Parietal lobe (tissue), 1 donor: ENCODE measurements around the gene PCDHGA9. TPM values are rescaled to one million over a fixed set of nuclear protein-coding genes. Genes with fewer than 3 reads are reported as not detected.

ENCODE experiments used
- total RNA-seq: library from RNA; depleted of rRNA; stranded (reverse); fragments of >200 nt; gene quantifications from one replicate; pipeline ENCODE4 v1.2.3, GENCODE V29; 2014

PCDHGA9 gene
- total RNA-seq, 1 donor from 2014 or later, result 38.2 TPM

GRCh38 chr5:141430332-141431113 is 27.9 kb downstream of the PCDHGA9 start, which contains the start of gene PCDHGA12:
TSS of gene PCDHGA12 (plus strand) at chr5:141430507. CDS start at chr5:141430760, 253 bp downstream.

Other genes starting within 250 kb of the PCDHGA9 start
- gene PCDHB7, start 230.1 kb upstream of the PCDHGA9 start, total RNA-seq, result 17.8 TPM
- 15.0 TPM for gene PCDHB8, start 225.0 kb upstream of the PCDHGA9 start, total RNA-seq
- gene PCDHB16, start 220.4 kb upstream of the PCDHGA9 start, total RNA-seq, result 10.6 TPM
- gene PCDHB9, start 215.6 kb upstream of the PCDHGA9 start, total RNA-seq, result 11.9 TPM
- gene PCDHB10, start 210.4 kb upstream of the PCDHGA9 start, total RNA-seq, result 26.3 TPM
- gene PCDHB11, start 203.2 kb upstream of the PCDHGA9 start, total RNA-seq, result 24.1 TPM
- 36.9 TPM for gene PCDHB12, start 194.1 kb upstream of the PCDHGA9 start, total RNA-seq
- gene PCDHB13, start 188.9 kb upstream of the PCDHGA9 start, total RNA-seq, result 29.7 TPM
- gene PCDHB14, start 179.4 kb upstream of the PCDHGA9 start, total RNA-seq, result 28.2 TPM
- gene PCDHB15, start 157.4 kb upstream of the PCDHGA9 start, total RNA-seq, result 32.9 TPM
- gene SLC25A2, start 98.7 kb upstream of the PCDHGA9 start, total RNA-seq, result 0.63 TPM
- gene TAF7, start 82.0 kb upstream of the PCDHGA9 start, total RNA-seq, result 77.3 TPM
- gene PCDHGA1, start 72.3 kb upstream of the PCDHGA9 start, total RNA-seq, result 9.1 TPM
- 11.9 TPM for gene PCDHGA2, start 64.0 kb upstream of the PCDHGA9 start, total RNA-seq
- gene PCDHGA3, start 58.9 kb upstream of the PCDHGA9 start, total RNA-seq, result 11.0 TPM
- gene PCDHGB1, start 52.7 kb upstream of the PCDHGA9 start, total RNA-seq, result 20.3 TPM
- gene PCDHGA4, start 47.8 kb upstream of the PCDHGA9 start, total RNA-seq, result 21.6 TPM
- gene PCDHGB2, start 42.8 kb upstream of the PCDHGA9 start, total RNA-seq, result 21.9 TPM
- 17.8 TPM for gene PCDHGA5, start 38.6 kb upstream of the PCDHGA9 start, total RNA-seq
- 31.0 TPM for gene PCDHGB3, start 32.5 kb upstream of the PCDHGA9 start, total RNA-seq
- gene PCDHGA6, start 28.9 kb upstream of the PCDHGA9 start, total RNA-seq, result 29.1 TPM
- 23.8 TPM for gene PCDHGA7, start 20.0 kb upstream of the PCDHGA9 start, total RNA-seq
- 35.4 TPM for gene PCDHGB4, start 15.1 kb upstream of the PCDHGA9 start, total RNA-seq
- 30.0 TPM for gene PCDHGA8, start 10.1 kb upstream of the PCDHGA9 start, total RNA-seq
- 41.6 TPM for gene PCDHGB5, start 4.8 kb upstream of the PCDHGA9 start, total RNA-seq
- gene PCDHGB6, start 5.2 kb downstream of the PCDHGA9 start, total RNA-seq, result 35.4 TPM
- gene PCDHGA10, start 10.2 kb downstream of the PCDHGA9 start, total RNA-seq, result 36.3 TPM
- 43.5 TPM for gene PCDHGB7, start 14.9 kb downstream of the PCDHGA9 start, total RNA-seq
- 40.4 TPM for gene PCDHGA11, start 18.3 kb downstream of the PCDHGA9 start, total RNA-seq
- 26.9 TPM for gene PCDHGA12, start 27.7 kb downstream of the PCDHGA9 start, total RNA-seq
- 62.3 TPM for gene PCDHGC3, start 73.2 kb downstream of the PCDHGA9 start, total RNA-seq
- 91.7 TPM for gene PCDHGC4, start 82.3 kb downstream of the PCDHGA9 start, total RNA-seq
- 20.0 TPM for gene PCDHGC5, start 86.3 kb downstream of the PCDHGA9 start, total RNA-seq
- 39.8 TPM for gene DIAPH1, start 216.2 kb downstream of the PCDHGA9 start, total RNA-seq
- 81.7 TPM for gene HDAC3, start 234.1 kb downstream of the PCDHGA9 start, total RNA-seq
- gene RELL2, start 234.2 kb downstream of the PCDHGA9 start, total RNA-seq, result 9.1 TPM
- 9.4 TPM for gene FCHSD1, start 248.6 kb downstream of the PCDHGA9 start, total RNA-seq